GM19240 (cell line): ENCODE data around the gene DNAH1.

Source experiments
- DNase-seq: peaks from one replicate; pipeline ENCODE4 v3.0.0; 2011; ENCODE audit warnings: low spot score; ENCODE audit not compliant: insufficient read length

DNAH1 gene

DNA sequence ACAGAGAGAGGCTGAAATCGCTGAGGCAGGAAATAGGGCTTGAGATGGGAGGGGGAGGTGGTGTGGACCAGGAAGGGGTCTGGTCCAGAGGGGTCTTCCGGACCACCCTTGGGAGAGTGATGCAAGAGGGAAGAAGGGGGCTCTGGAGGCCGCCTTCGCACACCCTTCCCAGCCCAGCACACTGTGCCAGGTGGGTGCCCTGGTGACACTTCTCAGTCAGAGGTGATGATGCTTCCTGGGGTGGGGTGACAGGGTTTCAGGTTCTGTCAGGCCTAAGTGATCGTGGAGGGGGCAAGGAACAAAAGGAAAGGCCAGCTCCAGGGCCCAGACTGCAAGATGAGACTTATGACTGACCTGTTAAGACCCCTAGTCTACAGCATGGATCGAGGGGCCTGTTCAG is 116.1 kb downstream of the DNAH1 start:
- no peak for DNase-seq

DNA sequence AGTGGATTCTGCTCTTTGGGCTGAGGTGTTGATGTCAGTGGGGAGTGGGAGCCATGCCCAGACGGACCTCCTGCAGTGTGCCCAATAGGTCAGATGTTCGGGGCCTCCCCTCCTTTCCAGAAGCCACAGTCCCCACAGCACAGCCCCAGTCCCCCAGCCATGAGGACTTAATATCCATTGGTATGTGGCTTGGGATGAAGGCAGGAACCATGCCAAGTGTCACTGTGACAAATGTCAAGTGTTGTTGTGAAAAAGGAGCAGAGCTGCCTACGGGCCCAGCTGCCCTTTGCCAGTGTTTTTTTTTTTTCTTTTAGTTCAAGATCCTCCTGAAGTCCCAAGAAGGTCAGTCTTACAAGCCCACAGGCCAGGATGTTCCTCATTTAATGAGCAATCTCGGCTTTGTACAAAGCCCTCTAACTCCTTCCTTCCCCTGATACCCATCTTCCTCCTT is 116.6 kb downstream of the DNAH1 start:
- DNase-seq = no peak

DNA sequence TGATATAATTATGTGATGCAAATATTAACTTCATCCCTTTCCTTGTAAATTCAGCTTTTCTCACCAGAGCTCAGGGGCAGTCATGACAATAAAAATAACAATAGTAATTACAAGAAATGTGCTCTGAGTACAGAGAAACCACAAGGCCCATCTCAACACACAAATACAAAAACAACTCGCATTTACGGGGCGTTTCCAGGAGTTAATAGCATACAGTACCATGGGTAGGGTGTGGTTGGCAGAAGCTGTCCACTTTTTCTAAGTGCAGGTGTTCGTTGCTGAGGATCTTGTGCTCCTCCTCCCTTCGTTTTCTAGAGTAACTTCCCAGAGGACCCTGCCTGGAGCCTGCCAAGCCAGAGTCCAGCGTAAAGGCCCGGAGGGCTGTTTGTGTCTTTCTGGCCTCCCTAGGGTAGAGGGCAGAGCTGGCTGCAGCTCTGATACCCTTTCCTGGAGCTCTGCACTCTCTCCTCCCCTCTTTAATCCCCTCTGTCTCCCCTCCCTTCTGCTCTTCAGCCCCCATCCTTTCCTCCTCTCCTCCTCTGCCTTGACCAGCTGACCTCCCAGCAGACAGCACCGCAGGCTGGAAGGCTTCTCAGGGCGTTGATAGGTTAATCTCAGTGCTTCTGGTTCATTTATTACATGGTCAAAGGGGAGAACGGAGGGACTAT is 117.3 kb downstream of the DNAH1 start:
- DNase-seq = no peak

DNA sequence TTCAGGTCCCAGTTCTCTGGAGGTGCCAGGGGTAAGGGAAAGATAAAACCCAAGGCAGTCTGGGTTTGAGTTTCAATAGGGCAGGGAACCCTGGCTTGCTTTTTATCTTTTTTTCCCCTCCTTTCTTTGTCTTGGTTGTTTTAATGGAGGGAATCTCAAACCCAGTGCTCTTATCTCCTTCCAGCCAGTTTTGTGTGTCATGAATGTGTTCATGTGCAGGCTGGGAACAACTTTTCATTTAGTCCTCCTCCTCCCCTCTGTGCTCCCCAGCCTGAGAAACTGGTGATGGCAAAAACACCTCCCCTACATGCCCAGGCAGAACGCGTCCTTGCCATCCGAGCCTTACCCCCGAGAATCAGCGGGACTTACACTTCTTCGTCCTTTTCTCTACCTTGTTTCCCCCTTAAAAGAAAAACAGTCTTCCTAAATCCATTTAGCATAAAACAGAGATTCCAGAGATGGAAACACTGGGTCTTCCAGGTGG is 117.9 kb downstream of the DNAH1 start:
- no peak for DNase-seq

DNA sequence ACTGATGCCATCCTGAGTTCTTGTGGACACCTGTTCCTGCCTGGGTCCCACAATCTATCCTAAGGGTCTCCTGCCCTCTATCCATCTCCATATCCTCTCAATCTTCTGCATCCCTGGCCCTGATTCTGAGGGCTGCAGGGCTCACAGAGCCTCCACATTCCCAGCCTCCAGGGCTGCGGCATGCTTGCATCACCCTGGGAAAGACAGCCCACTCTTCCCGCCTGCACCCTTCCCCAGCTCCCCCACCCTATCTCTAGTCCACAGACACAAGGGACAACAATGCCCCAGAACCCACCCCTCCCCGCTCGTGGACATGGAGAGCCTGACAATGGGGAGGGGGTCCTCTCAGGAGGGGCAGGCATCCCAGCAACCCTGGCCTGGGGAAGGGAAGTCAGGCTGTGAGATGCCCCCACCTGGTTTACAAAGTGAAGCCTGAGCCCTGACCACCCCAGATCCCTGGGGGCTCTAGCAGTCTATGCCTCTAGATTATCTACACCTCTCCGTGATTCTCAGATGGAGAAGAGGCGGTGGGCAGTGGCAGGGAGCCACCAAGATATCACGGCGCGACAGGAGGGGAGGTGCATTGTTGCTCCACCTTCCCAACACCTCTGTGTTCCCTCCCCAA is 118.5 kb downstream of the DNAH1 start:
- no peak for DNase-seq

DNA sequence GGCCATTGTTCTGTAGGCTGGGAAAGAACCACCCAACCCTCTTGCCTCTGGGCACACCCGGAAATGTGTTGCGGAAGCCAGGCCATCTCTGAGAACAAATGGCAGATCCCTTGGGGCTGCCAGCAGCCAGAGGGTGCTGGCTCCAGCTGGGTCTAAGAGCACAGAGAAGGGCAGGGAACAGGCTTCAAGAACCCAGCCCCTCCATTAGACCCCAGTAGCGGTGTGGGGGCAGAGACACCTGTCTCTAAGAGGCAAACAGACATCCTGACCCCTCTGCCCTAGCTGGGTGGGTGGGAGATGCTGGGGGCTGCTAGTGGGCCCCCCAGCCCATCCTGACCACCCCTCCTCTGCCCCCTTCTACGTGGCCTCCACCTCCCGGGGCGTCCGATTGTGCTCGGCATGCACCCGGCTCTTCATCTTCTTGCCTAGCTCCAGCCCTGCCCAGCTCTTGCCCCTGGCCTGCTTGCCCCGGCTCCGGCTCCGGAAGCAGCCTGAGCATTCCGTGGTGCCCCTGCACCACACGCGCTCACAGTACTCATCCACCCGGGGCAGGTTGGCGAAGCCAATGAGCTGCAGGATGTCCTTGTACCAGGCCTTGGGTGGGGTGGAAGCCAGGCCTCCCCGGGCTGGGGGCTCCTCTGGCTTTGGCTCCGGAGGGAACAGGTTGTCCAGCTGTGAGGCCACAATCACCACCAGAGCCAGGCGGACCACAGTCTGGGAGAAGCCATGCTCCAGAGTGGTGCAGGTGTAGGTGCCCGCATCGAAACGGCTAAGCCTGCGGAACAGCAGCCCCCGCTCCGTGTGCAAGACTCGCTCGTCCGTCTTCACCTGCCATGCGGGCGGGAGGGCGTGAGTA is 119.4 kb downstream of the DNAH1 start:
- DNase-seq = no peak

DNA sequence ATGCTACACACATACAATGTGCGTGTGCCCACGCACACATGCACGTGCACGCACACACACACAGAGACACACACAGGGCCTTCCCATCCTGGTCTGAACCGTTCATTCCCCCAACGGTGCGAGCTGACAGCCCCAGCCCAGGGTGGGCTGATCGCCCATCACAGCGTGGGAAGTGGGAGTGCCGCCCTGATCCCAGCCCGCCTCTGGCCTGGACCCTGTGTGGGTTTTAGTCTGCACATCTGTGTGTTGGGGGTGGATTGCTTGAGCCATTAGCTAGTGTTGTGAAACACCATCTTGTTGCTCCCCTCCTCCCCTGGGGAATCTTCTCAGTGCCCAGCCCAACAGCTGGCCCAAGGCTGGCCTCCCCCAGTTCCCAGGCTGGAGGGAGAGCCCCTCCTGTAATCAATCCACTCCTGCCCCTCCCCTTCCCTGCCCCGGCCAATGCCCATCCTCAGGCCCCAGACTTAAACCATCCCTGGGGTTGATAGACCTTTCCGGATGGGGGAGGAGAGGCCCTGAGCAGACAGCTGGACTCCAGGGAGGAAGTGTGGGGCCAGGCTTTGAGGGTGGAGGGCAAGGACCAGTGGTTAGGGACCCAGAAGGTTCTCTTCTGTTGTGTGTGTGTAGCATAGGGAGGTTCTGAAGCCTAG is 120.5 kb downstream of the DNAH1 start:
- DNase-seq = no peak

DNA sequence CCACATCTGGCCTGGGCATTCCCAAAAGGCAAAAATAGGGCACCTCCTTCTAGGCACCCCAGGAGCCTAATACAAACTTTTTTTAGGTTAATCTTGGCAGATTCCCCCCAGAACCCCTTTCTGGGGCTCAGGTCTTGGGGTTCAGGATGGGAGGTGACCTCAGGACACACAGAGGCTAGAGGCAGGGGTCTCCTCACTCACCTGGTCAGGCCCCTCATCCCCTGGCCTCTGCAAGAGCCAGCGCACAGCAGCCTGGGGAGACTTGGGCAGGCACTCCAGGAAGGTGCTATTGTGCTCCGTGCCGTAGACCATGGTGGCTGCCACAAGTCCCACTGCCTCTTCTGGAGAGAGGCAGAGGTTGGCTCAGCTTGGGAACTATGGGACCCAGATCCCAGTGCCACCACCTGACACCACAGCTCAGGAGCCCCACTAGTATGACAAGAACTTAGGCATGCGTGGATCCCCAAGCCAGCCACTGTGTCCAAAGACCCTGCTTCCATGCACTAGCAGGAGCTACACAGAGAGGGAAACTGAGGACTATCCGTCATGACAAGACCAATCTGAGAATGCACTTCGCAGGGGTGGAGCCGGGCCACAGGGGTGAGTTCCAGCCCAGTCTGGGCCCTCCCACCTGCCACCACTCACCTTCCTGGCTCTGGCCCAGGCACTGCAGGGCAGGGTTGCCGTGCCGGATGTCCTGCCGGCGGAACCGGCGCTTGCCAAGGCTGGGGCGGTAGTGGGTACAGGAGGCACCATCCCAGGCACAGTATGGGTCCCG is 121.4 kb downstream of the DNAH1 start:
- no peak for DNase-seq

DNA sequence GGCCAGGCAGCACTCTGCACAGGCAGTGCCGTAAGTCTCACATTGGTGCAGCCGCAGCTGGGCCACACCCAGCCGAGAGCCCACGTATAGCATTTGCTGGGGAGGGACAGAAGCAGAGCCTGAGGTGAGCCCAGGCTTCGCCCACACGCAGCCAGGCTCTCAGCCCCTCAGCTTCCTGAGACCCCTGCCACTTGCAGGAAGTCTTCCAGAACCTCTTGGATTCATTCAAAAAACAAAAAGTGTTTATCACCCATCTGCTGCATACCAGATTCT is 121.9 kb downstream of the DNAH1 start:
- DNase-seq = no peak

DNA sequence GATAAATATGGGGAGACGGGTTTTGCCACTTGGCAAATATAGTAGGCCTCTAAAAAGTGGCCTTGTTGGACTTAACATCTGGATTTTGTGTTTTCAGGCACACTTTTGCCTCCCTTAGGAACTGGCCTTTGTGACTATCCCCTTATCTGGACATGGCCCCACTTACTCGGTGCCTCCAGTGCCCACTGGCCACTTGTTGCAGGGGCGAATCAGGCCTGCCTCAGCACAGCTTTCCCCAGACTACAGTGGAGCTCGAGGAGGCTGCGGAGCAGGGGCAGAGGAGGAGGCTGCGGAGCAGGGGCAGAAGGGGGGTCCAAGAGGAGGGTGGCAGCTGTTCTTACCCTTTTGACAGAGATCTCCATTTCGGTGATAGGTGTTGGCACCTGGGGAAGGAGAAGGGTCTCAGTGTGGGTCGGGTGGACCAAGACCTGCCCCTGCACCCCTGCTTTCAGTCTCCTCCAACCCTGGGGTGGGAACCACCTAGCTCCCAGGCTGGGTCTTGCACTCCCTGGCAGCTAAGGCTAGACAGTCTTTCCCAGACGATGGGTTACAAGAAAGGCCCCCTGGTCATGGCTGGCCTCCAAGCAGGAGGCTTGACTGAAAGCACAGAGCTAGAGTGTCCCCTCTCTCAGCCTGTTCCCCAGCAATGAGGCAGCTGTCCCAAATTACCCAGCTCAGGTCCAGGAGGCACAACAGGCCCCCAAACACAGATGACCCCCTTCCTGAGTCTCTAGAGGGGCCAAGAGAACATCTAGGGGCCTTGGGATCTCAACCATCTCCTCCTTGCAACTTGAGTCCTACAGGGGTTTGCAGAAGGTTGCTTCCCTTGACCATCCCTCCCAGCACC is 122.7 kb downstream of the DNAH1 start:
- no peak for DNase-seq

DNA sequence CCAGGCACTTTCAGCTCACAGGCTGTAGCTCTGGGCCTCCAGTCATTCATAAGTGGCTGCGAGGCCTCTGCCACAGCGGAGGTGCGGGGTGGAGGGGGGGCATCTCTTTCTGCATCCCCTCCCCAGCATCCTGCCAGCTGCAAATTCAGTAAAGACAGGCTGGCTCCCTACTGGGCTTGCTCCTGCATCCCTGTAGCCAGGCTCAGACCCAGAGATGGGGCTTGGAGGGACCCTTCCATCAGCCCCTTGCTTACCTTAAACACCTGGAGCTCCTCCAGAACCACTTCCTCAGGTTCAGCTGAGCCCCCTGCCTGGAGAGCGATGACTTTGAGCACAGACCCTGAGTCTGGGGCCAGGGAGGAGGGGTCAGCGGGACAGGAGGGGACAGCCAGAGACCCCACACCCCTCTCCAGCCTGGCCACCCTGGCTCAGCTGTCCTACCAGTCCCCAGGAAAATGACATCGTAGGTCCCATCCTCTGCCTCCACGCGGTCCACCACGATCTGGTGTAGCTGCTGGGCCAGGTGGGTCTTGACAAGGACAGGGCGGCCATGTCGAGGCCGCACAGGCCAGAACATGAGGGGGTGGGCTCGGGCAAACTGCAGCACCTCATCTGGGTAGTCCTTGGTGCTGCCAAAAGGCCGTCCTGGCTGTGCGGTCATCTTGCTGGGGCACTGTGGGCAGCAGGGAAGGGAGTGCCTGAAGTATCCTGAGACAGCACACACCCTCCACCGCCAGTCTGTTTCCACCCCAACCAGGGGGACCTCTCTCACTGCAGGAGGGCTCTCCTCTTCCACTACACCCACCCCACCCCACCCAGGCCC is 123.5 kb downstream of the DNAH1 start:
- DNase-seq = no peak

DNA sequence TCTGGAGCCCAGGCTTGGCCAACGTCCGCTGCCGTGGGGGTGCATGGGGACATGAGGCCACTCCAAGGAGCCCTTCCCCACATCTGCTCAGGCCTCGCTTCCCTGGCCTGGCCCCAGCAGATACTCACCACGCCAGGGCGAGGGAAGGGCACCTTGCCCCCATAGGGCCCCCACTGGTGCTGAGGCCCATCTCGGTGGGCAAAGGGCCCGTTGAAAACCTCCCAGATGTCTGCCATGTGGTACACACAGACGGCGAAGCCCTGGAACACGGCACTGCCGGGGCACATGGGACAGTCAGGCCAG is 124.1 kb downstream of the DNAH1 start:
- DNase-seq = no peak

DNA sequence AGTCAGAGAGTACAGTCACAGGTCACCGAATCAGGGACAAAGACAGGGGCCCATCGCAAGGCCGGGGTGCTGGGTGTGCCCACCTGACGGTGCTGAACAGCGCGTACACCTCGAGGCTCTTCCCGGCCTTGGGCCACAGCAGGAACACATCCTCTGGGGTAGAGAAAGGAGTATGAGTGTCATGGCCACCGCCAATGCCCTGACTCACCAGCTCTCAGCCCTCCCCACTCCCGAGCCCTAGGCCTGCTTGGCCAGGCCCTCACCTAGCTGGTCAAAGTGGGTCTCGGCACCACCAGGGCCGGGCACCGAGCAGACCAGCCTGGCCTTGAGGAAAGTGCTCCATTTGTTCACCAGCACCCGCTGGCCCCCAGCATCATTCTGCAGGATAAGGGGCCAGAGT is 124.6 kb downstream of the DNAH1 start:
- DNase-seq = no peak

DNA sequence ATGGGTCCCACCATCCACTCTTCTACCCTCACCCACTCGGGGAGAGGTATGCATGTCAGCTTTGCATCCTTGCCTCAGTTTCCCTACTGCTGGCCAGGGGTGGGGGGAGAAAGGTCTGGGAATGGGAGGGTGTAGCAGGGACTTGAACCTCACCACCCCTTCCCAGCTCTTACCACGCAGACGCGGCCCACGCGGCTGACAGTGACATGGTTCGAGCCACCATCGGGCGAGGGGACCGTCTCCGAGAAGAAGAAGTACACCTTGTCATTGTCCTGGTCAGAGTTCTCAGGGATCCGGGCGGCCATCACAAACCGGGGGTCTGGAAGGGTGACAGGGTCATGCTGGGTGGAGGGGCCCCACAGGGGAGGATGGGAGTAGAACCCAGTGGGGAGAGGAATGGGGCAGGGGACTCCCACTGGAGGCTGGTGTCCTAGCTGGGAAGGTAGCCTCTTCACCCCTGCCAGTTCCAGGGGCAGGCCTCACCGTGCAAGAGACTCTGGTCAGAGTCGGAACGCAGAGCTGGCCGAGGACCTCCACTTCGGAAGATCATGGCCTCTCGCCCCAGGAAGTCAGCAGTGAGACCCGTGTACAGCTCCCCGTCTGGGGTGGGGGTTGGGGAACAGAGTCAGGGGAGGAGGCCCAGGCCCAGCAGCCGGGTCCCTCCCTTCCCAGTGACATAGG is 125.1 kb downstream of the DNAH1 start:
- DNase-seq = no peak

DNA sequence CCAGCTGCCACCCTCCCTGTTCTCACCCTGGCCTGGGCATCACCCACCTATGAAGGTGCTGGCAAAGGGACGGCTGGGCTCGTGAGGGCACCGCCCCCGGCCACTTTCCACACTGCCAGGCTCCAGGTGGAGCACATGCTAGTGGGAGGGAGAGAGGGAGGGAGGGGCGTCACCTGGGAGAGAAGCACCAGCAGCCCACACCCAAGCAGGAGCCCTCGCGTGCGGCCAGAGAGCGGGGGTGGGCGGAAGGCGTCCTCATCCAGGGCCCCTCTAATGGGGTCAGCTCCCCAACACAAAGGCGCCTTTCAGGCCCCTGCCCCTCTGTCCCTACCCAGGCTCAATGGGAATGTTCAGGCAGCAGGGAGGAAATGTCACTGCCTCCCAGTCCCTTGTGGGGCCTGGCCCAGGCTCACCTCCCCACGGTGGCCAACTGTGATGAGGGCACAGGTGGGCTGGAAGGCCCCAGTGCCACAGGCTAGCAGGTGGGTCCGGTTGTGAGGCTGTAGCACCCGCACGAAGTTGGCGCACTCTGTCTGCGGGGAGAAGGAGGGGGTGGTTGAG is 125.7 kb downstream of the DNAH1 start:
- DNase-seq = no peak

DNA sequence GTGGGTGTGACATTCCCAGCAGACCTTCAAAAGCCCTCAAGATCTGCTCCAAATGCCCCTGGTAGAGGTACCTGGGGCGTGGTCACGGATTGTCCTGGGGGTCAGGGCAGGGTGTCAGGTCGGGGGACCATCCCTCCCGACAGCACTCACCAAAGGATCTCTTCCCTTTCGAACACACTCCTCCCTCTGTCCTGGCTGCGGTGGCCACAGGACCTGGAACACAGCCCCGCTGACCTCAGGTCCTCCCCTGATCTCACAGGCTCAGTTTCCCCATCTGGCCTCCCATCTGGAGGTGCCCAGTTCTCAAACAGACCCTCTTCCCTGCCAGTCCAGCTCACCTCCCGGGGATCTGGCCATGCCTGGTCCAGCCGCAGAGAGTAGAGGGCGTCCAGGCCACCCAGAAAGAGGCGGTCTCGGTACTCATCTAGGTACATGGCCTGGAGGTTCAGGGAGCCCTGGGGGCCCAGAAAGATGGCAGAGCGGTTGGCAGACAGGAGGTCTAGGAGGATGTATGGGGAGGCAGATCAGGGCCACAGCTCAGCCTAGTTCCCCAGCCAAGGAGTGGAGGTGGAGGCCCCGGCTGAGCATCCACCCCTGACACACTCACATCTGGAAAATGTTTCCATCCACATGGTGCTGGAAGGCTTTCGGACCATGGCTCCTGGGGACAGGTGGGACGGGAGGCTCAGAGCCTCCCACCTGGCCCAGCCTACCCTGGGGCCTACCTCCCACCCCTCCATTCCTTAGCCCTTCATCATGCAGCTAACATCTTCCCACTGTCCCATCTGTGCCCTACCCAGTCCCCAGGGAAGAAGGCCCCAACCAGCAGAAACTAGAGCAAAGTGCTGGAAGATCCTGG is 126.5 kb downstream of the DNAH1 start:
- no peak for DNase-seq

DNA sequence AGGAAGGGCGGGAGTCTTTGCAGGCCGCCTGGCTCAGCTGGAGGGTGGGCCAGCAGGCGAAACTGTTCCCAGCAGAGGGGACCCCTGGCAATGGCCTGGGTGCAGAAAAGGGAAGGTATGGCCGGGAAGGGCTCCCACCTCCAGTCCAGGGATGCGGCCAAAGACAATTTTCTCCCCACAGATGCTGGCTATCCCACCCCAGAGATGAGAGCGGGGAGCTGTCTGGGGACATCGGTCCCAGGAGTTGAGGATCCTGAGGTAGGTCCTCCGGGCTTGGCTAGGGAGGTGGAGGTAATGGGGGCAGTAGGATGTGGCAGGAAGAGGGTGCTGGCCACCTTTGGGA is 127.1 kb downstream of the DNAH1 start:
- DNase-seq = no peak
